GM18502 (cell line): ENCODE results near the gene RPN2.

ENCODE experiments used
- ATAC-seq: cut with Tn5 transposase; IDR thresholded peaks from one replicate; pipeline ENCODE4 v1.9.1; 2021; ENCODE audit warnings: mild to moderate bottlenecking; ENCODE audit not compliant: unreplicated experiment, poor library complexity

The RPN2 gene

GRCh38 chr20:37179683-37180524 lies 774 bp downstream of the RPN2 start:
- no peak for ATAC-seq

GRCh38 chr20:37185686-37186085 lies 6.6 kb downstream of the RPN2 start:
- no peak for ATAC-seq

- no peak for ATAC-seq
These were observed 9.7 kb downstream of the RPN2 start for GRCh38 chr20:37188787-37189186.

- no peak for ATAC-seq
These were observed 10.4 kb downstream of the RPN2 start for GRCh38 chr20:37189416-37190016.

GRCh38 chr20:37190354-37191112 lies 11.4 kb downstream of the RPN2 start:
- no peak for ATAC-seq

- peak; percentile 64 for ATAC-seq
These were observed 13.2 kb downstream of the RPN2 start for GRCh38 chr20:37192137-37192854.

GRCh38 chr20:37193226-37193625 lies 14.1 kb downstream of the RPN2 start:
- no peak for ATAC-seq

- ATAC-seq = no peak
These were observed 14.7 kb downstream of the RPN2 start for GRCh38 chr20:37193821-37194220.

GRCh38 chr20:37194621-37195417 lies 15.7 kb downstream of the RPN2 start:
- ATAC-seq = no peak

GRCh38 chr20:37198932-37199660 lies 20.0 kb downstream of the RPN2 start:
- ATAC-seq = no peak

GRCh38 chr20:37200376-37200775 lies 21.2 kb downstream of the RPN2 start:
- ATAC-seq = no peak

- no peak for ATAC-seq
These were observed 22.0 kb downstream of the RPN2 start for GRCh38 chr20:37200926-37201826.

- no peak for ATAC-seq
These were observed 22.7 kb downstream of the RPN2 start for GRCh38 chr20:37201827-37202162.

- no peak for ATAC-seq
These were observed 23.3 kb downstream of the RPN2 start for GRCh38 chr20:37202267-37202943.

- ATAC-seq = no peak
These were observed 24.9 kb downstream of the RPN2 start for GRCh38 chr20:37204056-37204455.

- no peak for ATAC-seq
These were observed 26.0 kb downstream of the RPN2 start for GRCh38 chr20:37205130-37205529.

GRCh38 chr20:37205794-37206193 lies 26.7 kb downstream of the RPN2 start:
- ATAC-seq = no peak

GRCh38 chr20:37207171-37207570 lies 28.0 kb downstream of the RPN2 start:
- no peak for ATAC-seq
